ENCODE results near the gene PNO1.

PNO1 gene

GRCh38 chr2:68189991-68190784 is 32.5 kb downstream of the PNO1 start:
- TF ChIP-seq CTCF (IDR thresholded peaks at IDR 0.05; ENCODE audit: low read depth, low read length): no peak
- H3K4me3 ChIP-seq (replicated peaks in 1 of 2; ENCODE audit: low read depth in 2 of 2, low read length in 2 of 2): no peak overlapping the region
- no peak for DNase-seq (ENCODE audit: low read depth in 2 of 2)

DNA sequence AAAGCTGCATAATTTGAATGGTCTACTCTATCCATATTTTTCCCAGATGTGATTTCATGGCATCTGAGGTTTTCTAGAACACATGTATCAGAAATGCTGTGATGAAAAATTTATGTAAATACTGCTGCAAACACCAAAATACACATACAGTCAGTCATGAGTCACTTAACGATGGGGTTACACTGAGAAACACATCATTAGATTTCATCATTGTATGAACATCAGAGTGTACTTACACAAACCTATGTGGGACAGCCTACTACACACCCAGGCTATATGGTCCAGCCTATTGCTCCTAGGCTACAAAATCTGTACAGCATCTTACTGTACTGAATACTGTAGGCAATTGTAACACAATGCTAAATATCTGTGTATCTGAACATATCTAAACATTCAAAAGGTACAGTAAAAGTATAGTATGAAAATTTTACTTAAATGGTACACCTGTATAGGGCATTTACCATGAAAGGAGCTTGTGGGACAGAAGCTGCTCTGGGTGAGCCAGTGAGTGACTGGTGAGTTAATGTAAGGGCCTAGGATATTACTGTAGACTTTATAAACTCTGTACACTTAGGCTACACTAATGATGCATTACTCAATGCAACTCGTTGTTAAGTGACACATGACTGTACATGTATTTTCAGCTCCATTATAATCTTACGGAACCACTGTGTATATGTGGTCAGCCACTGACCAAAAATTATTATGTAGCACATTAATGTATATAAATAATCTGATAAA is 33.5 kb downstream of the PNO1 start:
- no peak overlapping the region for H3K4me3 ChIP-seq (replicated peaks in 1 of 2; ENCODE audit: low read depth in 2 of 2, low read length in 2 of 2)
- peak; percentile 50 to 91 for DNase-seq (ENCODE audit: low read depth in 2 of 2)

DNA sequence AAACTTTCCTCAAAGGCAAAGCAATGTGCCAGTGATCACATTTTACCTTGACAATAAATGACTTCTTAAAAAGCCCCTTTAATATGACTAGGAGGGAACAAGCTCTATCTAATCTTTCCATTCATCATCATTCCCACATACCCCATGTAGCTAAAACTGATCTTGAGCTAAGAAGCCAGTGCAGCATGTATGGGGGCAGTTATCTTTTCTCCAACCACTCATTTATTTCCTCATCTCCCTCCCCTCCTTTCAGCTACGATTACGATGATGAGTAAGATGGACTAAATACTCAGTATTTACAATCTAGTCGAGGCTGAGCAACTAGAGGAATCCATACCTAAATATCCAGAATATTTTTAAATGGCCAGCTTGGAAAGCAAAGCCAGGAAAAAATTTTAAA is 35.5 kb downstream of the PNO1 start:
- DNase-seq (ENCODE audit: low read depth in 2 of 2): peak; percentile 13 to 44
- no peak for TF ChIP-seq CTCF (IDR thresholded peaks at IDR 0.05; ENCODE audit: low read depth, low read length)
- H3K4me3 ChIP-seq (replicated peaks in 1 of 2; ENCODE audit: low read depth in 2 of 2, low read length in 2 of 2): no peak overlapping the region

More for the DNA sequence above, 33.5 kb downstream of the PNO1 start:
- TF ChIP-seq CTCF (IDR thresholded peaks at IDR 0.05; ENCODE audit: low read depth, low read length): no peak

DNA sequence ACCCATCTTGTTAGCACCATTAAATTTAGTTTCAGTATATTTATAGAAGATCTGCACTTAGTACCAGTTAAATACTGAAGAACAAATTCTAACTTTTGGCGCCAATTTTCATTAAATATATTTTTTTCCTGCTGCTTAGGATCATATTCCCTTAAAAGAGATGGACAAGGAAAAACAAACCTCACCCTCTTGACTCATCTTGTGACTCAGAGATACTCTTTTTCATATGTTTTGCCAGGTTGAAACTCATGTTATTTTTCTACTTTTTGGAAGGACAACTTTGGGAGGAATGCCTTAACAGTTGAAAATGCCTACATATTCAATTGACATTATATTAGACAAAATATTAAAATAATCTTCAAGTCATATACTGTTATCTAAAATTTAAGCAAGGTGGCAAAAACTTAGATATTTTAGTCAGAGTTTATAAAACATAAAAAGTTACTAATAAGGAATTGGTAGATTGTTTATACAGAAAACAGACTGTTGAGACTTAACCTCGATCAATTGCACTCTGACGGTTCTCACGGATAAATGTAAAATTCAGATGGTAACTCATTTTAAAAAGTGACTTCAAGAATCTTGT is 36.2 kb downstream of the PNO1 start:
- no peak for TF ChIP-seq CTCF (IDR thresholded peaks at IDR 0.05; ENCODE audit: low read depth, low read length)
- peak; percentile 23 to 73 for DNase-seq (ENCODE audit: low read depth in 2 of 2)
- no peak overlapping the region for H3K4me3 ChIP-seq (replicated peaks in 1 of 2; ENCODE audit: low read depth in 2 of 2, low read length in 2 of 2)

- TF ChIP-seq CTCF (IDR thresholded peaks at IDR 0.05; ENCODE audit: low read depth, low read length): no peak
- H3K4me3 ChIP-seq (replicated peaks in 1 of 2; ENCODE audit: low read depth in 2 of 2, low read length in 2 of 2): no peak overlapping the region
- peak in 1 of 2 donors; percentile 12 for DNase-seq (ENCODE audit: low read depth in 2 of 2)
These were observed 37.4 kb downstream of the PNO1 start for GRCh38 chr2:68195096-68195495.

- no peak overlapping the region for H3K4me3 ChIP-seq (replicated peaks in 1 of 2; ENCODE audit: low read depth in 2 of 2, low read length in 2 of 2)
- TF ChIP-seq CTCF (IDR thresholded peaks at IDR 0.05; ENCODE audit: low read depth, low read length): peak; percentile 70
- peak; percentile 73 to 80 for DNase-seq (ENCODE audit: low read depth in 2 of 2)
These were observed 38.5 kb downstream of the PNO1 start for GRCh38 chr2:68196120-68196716.

Data from cardiac fibroblast (primary cell).